NCI-H82 treated with DMSO at 0.1 percent for 48 hours (cell line): ENCODE results near the gene REV1.
"Not testable (repeated sequence)": the region's sequence is repeated elsewhere in the genome, so short reads cannot be mapped to it uniquely, and the experiment has no call there.

Experiments used
- DNase-seq: peaks from one replicate; lab custom pipeline; 2025; ENCODE audit not compliant: unreplicated experiment; lab: John Stamatoyannopoulos, UW

Gene REV1

DNA sequence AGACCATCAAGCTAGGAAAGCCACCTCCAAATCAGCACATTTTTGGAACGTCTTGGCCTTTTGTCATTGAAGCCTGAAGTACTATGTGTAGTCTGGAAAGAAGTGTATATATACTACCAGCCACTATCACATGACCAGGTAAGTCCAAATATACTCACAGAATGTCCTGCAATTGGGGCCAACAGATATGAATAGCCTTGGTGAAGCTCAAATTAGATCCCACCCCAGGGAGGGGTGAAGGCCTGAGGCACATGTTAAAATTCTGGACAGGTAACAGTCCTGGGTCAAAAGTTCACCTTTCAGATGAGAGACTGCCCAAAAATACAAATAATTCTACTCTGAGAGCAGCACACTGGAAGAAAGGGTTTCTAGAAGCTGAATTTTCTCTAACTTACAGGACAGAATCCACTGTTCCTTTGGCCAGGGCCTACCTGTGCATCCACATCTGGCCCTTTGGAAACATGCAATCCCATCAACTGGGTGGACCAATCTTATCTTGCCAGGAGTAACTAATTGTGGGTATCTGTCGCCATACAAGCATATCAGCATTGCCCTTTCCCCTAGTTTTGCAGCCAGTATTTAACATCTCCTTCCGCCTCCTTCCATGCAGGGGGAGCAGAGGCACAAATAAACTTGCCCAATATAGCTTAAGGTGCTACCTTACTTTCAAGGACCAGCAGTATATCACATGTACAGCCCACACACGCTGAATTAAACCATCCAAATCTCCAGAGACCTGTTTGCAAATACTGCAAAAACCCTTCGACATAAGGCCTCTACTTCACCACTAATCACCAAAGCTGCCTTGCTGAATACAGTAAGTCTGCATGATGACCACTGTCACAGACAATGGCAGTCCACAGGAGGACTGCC is 84.8 kb downstream of the REV1 start:
- DNase-seq, result no peak

DNA sequence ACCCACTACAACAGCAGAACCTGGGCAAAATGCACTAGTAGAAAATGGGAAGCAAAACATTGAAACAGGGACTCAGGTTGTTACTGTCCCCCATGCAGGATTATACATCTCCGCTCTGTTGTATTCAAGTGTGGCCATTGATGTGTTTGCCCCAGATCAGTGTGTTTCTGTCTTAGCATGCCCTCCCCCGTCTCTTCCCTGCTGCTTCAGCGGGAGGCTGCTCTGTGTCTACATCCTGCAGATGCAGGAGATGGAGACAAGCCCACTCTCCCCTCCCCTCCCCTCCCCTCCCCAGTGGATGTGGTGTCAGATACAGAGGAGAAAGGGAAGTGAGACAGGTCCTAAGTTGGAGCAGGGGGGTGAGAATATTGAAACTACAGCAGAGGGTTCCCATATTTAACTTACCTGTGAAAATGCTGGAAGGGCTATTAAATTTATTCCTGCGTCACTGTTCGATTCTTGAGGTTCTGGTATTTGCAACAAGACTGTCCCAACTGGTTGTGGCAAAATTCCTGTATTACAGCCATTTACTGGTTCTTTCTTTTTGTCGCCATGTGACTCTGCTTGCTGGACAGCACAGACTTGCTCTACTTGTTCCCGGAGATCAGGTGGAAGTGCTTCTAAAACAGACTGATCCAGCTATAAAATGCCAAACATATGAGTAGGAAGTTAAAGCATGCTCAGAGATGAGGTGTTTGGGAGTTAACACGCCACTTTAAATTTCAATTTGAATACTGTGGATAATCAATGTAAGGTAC is 85.6 kb downstream of the REV1 start:
- DNase-seq, result no peak

DNA sequence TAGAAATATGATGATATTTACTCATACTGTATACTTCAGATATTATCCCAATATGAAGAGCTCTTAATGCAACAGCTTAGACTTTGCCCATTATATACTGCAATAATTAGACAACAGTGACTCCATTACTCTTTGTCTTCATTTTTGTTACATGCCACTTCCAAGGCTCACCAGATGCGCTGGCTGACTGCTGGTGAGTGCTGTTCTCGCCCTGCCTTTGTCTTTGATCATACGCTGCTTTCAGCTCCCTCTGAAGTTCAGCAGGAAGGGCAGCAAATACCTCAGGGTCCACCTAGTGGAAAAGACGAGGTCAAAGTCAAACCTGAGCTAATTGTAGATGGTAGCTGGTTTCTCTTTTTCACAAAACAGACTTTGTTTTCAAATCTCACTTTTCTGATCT is 86.3 kb downstream of the REV1 start:
- DNase-seq, result no peak

DNA sequence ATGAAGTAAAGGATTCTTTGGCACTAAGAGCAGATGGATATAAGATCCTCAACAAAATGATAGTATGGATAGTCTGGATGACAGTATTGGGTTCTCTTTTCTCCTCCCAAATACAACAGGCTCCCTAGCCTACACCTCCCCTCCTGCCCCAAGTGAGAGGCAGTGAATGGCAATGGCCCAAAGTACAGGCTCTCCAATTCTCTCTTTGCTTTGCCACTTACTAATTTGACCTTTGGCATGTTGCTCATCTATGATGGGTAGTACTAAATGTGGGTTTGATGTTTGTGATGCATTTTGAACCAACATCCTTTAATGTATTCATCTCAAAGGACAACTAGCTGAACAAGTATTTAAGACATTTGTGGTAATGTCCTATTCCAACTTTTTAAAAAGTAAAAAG is 86.7 kb downstream of the REV1 start:
- DNase-seq, result no peak

DNA sequence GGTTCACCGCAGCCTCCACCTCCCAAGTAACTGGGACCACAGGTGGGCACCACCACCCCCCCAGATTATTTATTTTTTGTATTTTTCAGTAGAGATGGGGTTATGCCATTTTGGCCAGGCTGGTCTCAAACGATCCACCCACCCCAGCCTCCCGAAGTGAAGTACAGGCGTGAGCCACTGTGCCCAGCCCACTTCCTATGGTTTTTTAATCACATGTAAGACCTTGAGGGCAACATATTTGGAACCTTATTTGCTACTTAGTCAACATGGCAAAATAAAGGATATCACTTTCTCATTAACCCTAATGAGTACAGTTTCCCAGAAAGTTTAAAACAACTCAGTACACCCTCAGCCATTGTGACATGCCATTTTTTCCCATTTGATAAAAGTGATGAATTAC is 88.0 kb downstream of the REV1 start:
- no peak for DNase-seq

DNA sequence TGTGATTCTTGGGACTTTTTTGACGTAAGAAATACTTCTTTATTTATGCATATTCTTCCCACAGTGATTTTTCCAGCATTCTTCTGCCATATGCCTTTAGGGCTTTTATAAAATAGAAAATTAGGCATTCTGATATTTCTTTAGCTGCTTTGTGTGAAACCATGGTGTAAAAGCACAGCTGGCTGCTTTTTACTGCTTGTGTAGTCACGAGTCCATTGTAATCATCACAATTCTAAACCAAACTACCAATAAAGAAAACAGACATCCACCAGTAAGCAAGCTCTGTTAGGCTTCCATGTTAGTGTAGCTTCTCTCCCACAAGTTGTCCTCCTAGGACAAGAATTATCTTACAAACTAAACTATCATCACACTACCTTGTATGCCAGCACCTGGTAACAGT is 90.0 kb downstream of the REV1 start:
- DNase-seq, result no peak

DNA sequence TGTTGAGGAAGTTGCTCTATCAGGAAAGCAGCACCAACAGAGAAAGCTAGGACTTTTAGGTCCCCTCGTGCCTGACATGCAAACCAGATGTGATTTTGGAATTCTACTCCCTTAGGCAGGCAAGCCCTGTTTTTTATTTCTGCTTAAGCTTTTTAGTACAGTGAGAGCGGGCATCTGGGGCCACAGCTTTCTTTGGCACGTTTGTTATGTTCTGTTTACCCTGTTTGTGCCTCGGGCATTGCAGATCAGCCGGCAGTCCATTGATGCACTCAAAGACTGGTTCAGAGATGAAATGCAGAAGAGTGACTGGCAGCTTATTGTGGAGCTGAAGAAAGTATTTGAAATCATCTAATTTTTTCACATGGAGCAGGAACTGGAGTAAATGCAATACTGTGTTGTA is 90.8 kb downstream of the REV1 start:
- DNase-seq, result no peak

DNA sequence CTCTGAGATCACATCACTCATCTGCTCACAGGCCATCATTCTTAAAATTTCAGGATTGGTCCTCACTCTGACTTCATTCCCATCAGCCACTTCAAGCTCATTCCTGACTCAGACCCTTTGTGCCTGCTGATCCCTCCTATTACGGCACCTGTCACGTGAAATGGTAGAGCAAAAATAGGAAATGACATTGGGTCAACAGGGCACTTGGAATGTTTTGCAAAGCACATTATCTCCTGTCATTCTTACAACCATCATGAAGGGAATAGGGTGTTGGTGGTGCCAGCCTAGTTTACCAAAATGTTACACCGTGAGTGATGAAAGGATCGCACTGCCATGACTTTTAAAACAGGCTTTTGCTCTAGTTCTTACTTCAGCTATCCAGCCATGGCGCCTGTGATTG is 91.5 kb downstream of the REV1 start:
- DNase-seq, result no peak

DNA sequence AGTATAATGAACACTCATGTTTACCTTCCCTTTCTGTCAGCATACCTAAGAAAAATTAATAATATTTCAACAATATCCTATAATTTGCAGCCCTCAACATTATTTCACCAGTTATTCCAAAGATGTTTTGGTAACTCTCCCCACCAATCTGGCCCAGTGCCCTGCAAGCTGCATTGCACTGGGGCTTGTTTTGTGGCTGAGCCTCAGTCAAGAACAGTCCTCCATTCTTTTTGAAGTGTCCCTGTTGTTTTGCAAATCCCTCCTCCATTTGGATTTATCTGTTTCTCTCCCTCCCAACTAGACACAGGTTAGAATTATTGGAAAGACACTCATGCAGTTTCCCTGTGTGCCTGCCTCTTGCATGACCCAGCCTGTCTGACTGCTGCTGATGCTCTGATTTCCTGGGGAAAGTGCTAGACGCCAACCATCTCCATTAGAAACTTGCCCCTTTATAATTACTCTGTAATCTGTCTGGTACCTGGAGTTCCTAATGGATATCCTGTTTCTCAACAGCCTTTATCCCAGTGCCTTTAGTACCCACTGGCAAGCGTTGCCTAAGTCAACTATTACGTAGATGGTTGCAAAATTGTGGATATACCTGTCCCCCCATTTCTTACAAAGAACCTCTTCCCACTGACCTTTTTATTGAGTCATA is 92.4 kb downstream of the REV1 start:
- DNase-seq, result no peak

DNA sequence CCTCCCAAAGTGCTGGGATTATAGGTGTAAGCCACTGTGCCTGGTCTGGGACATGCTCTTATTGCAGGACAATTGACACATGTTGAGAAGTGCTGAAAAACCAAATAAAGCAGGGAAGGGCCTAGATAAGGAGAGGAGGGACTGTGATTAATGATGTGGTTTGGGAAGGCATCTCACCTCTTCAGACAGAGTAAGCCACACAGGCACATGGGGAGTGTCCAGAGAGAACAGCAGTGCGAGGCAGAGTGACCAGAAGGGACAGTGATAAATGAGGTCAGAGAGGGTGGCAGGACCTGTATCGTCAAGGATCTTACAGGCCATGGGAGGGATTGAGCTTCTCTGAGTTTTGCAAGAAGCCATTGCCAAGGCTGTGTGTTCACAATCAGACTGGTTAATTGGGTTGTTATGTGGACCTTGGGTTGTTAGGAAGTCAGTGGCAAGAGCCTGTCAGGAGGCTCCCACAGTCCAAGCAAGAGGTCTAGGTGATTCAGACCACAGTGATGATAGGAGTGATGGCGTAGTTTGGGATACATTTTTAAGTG is 94.2 kb downstream of the REV1 start:
- no peak for DNase-seq

DNA sequence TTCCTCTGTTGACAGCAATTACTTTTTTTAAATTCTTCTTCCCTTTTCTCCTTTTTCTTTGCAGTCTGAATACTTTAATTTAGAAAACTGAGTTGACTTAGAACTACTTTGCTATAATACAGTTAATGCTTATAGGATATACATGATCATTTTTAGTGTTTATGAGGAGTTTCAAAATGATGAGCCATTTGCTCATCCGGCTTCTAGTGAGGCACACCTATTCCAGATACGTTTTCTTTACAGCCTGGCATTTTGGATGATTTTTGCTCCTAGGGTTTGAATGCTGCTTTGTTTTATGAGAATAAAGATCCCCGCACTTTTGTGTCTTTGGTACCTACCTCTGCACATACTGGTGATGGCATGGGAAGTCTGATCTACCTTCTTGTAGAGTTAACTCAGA is 99.9 kb downstream of the REV1 start:
- DNase-seq, result no peak

DNA sequence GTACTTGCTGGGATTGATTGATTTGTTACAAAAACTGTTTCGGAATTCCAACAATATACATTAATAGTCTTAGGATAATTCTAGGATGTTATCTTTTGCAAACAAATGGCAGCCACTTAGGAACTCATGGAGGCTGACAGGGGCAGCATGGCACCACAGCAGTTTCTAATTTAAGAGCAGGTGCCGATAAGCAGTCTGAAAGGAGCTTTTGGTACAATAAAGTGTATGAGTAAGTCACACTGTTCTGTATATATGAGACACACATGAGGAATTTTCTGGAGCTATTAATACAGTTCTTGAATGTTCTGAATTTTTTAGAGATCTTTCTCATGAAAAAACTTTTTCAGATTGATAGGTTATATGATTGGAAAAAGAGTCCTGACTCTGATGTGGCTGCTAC is 100.4 kb downstream of the REV1 start:
- DNase-seq, result no peak

DNA sequence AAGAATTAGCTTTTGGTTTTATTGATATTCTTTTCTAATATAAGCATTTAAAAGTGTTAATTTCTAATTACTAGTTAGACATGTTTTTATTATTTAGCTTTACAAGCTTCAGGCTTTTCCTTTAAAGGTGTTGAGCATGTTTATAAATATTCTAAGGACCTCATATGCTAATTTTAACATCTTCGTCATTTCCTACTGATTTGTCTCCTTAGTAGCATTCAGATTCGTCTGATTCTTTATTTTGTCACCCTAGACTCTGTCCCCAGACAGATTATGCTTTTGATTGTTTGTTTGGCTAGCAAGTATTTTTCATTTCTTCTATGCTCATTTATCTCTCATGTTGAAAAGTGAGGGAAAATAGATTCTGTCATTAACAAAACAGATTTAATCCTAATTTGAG is 100.9 kb downstream of the REV1 start:
- DNase-seq, result no peak

DNA sequence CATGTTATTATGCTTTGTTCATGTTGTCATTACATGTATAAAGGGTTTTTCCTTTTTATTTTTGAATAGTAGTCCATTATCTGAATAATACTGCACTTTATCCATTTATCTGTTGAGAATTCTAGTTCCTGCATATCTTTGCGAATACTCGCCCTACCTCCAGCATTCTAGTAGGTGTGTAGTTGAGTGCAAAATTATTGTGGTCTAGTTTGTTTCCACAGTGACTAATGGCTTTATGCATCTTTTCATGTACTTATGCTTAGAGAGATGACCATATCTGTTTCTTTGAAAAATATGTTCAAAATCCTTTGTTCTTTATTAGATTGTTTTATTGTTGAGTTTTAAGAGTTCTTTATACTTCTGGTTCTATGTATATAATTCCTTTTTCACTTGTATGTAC is 103.8 kb downstream of the REV1 start:
- no peak for DNase-seq

DNA sequence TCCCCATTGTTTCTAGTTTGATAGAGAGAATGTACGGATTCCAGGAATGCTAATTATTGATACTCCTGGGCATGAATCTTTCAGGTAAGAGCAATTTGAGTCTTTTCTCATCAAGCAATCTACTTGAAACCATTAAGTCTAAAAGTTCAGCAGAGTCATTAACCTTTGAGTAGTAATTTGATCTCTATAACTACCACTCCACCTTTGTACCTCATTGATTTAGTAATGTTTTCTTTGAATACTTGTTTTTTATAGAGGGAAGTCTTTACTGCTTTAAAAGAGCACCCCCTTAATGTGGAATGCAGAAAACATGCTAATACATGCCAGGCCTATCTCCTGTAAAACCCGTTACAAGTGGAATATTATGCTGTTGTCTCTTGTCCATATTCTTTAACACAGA is 107.7 kb downstream of the REV1 start:
- no peak for DNase-seq

DNA sequence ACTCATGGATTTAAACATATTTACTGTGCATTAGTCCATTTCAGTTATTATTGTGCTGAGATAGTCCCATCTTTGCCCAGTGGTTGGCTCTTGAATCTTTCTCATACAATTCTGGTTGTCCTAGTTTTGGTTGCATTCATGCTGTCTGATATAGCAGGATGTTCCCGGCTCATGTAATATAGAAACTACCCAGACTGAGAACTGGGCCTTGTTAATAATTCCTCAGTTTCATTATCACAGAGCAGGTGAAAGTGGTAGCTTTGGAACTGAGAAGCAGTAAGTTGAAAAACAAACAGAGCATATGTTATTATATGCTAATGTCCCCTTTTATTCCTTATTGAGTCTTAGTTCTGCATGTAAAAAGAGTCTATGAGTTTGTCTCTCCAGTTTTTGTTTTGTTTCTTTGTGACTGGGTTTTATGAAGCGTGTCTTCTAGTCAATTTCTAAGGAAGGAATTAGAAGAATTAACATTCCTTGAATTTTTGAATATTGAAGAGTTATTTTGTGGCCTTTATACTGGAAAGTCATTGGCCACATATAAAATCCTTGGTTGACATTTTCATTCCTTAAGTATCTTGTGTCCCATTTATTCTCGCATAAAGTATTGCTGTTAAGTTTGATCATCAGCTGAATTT is 109.3 kb downstream of the REV1 start:
- no peak for DNase-seq

DNA sequence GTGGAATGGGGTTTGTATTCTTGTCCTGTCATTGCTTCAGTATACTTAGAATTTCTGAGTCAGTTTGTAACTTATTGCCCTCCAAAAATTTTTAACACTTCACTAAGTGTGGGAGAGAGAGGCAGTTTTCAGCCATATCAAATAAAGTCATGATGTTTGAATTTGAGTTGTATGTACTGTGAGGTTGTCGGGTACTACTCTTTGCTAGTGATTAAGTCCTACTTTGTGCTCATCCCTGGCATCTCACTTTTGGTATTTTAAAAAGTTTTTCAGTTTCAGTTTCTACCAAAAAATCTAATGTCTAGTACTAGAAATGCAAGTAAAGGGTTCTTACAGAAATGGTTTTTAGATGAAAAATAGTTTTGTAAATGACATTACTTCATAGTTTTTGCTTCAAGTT is 111.9 kb downstream of the REV1 start:
- no peak for DNase-seq

DNA sequence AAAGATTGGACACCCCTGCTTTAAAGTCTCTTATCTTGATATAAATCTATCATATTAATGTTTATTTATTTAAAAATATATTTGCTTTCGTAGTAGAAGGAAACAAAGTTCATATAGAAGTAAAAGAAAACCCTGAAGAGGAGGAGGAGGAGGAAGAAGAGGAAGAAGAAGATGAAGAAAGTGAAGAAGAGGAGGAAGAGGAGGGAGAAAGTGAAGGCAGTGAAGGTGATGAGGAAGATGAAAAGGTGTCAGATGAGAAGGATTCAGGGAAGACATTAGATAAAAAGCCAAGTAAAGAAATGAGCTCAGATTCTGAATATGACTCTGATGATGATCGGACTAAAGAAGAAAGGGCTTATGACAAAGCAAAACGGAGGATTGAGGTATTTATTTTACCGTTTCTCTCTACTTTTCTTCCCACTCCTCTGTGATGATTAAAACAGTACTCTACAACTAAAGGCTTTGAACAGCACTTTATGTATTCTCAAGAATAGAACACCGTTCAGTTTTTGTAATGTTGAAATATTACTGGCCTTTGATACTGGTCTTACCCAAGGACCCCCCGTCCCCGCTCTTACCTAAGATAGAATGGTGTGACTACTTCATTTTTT is 113.5 kb downstream of the REV1 start:
- DNase-seq, result no peak

DNA sequence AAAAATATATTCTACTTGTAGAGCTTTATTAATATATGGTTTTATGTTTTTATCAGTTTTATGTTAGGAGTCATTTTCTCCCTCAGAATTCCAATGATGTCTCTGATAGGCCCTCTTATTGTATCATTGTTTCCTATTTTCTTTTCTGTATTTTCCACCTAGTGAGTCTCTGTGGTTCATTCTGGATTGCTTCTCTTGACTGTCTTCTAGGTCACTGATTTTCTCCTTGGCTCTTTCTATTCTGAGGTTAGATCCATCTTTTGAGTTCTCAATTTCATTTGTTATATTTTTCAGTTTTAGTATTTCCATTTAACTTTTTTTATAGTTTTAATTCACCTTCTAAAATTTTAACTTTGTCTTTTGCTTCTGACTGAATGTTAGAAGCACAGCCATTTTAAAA is 115.1 kb downstream of the REV1 start:
- DNase-seq, result no peak

DNA sequence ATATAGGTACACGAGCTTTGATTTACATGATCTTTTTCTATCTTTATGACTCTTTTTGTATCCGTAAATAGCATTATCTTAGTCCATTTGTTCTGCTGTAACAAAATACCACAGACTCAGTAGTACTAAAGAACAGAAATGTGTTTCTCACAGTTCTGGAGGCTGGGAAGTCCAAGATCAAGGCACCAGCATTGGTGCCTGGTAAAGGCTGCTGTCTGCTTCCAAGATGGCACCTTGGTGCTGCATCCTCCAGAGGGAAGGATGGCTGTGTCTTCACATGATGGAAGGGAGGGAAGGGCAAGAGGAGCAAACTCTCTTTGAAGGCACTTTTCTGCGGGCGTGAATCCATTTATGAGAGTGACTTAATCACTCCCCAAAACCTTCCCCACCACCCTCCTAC is 116.7 kb downstream of the REV1 start:
- DNase-seq, result no peak

DNA sequence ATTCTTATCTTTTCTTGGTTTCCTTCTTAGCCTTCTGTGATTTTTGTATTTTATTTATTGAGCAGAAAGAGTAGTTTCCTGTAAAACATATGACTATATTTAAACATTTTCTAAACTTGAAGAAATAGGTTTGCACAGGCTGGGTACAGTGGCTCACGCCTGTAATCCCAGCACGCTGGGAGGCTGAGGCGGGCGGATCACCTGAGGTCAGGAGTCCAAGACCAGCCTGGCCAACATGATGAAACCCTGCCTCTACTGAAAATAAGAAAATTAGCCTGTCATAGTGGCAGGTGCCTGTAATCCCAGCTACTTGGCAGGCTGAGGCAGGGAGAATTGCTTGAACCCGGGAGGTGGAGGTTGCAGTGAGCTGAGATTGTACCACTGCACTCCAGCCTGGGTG is 121.0 kb downstream of the REV1 start:
- not testable (repeated sequence) for DNase-seq
